Aortic smooth muscle cell (primary cell): Measurements from ENCODE around the gene RBL2. TPM values are rescaled to one million over a fixed set of nuclear protein-coding genes. Genes with fewer than 3 reads are reported as not detected.

Experiments
- total RNA-seq: library from RNA; depleted of rRNA; stranded (reverse); fragments of >200 nt; gene quantifications from 2 replicates; pipeline ENCODE4 v1.2.3, GENCODE V29; 2014

RBL2 gene, protein sequence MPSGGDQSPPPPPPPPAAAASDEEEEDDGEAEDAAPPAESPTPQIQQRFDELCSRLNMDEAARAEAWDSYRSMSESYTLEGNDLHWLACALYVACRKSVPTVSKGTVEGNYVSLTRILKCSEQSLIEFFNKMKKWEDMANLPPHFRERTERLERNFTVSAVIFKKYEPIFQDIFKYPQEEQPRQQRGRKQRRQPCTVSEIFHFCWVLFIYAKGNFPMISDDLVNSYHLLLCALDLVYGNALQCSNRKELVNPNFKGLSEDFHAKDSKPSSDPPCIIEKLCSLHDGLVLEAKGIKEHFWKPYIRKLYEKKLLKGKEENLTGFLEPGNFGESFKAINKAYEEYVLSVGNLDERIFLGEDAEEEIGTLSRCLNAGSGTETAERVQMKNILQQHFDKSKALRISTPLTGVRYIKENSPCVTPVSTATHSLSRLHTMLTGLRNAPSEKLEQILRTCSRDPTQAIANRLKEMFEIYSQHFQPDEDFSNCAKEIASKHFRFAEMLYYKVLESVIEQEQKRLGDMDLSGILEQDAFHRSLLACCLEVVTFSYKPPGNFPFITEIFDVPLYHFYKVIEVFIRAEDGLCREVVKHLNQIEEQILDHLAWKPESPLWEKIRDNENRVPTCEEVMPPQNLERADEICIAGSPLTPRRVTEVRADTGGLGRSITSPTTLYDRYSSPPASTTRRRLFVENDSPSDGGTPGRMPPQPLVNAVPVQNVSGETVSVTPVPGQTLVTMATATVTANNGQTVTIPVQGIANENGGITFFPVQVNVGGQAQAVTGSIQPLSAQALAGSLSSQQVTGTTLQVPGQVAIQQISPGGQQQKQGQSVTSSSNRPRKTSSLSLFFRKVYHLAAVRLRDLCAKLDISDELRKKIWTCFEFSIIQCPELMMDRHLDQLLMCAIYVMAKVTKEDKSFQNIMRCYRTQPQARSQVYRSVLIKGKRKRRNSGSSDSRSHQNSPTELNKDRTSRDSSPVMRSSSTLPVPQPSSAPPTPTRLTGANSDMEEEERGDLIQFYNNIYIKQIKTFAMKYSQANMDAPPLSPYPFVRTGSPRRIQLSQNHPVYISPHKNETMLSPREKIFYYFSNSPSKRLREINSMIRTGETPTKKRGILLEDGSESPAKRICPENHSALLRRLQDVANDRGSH
- 31.6 and 37.6 TPM in 2 replicates for total RNA-seq

GRCh38 chr16:53434377-53435065 is at the start of gene RBL2:
Gene RBL2 (plus strand): TSS chr16:53434471. CDS start chr16:53434557, 86 bp downstream.

DNA sequence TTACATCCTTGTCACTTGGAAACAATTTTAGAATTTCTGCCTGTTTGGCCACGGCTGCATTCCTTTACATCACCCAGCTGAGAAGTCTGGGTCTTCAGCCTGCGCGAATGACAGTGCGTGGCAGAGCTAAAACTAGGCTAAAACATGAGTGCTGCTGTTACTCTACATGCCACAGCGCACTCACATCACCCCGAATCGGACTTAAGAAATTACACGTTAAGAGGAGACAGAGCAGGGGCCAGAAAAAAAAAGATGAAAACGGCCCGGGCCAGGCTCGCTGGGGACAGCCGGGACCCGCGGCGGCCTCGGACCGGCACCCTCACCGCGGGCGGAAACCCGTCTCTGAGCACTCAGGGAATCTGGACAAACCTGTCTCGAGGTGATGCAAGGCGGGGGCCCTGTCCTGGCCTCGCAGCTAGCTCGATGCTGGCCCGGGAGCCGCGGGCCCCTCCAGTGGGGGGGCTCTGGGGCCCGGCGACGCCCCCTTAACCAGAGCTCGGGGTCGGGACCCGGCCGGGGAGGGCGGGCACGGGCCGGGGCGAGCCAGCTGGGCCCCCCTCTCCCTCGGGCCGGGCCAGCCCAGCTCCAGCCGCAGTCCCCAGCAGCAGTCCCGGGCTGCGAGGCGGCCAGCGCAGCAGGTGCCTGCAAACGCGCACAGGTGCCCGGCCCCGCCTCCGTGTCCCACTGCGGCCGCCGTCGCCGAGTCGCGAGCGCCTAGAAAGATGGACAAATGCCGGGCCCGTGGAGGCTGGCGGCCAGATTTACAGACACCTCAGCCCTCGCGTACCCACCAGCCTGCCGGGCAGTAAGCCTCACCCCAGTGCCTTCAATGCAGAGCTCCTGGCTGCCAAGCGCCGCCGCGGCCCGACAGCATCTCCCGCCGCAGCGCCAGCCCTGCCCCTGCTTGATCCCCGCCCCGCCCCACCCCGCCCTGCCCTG is 68.3 kb downstream of the RBL2 start, which contains the start of gene AKTIP:
TSS of gene AKTIP (minus strand) at position 879 of the 939 bp plus-strand sequence. CDS start 2,950 bp downstream, outside the sequence.

Other genes with a start within 250 kb of the RBL2 start
- gene AKTIP, start 68.7 kb downstream of the RBL2 start, total RNA-seq, result 24.4 and 28.0 TPM in 2 replicates